Right lobe of liver (tissue), 4 donors: Measurements from ENCODE around the gene YTHDF1.

Source experiments
- POLR2A ChIP-seq: fragments of 450-650 bp; IDR thresholded peaks from one replicate; pipeline ENCODE4 v1.6.1; 2017; ENCODE audit warnings: antibody characterized with exemption, mild to moderate bottlenecking
- TF ChIP-seq, protein P1 (sequence below), 4 donors: fragments of 200-600 bp in 3 of 4; fragments of 450-650 bp in 1 of 4; IDR thresholded peaks; one replicate each; pipeline versions ENCODE4 v1.5.1 to v1.8.0; 2016 to 2022; ENCODE audit warnings: antibody characterized with exemption in 4 of 4, mild to moderate bottlenecking in 2 of 4
- donor health status: DM: no; HTN: no; CAD: no.
- donor health status: DM: no; HTN: no; CAD: no.
- donor health status: DM: no; HTN: yes; CAD: no.

DNA sequence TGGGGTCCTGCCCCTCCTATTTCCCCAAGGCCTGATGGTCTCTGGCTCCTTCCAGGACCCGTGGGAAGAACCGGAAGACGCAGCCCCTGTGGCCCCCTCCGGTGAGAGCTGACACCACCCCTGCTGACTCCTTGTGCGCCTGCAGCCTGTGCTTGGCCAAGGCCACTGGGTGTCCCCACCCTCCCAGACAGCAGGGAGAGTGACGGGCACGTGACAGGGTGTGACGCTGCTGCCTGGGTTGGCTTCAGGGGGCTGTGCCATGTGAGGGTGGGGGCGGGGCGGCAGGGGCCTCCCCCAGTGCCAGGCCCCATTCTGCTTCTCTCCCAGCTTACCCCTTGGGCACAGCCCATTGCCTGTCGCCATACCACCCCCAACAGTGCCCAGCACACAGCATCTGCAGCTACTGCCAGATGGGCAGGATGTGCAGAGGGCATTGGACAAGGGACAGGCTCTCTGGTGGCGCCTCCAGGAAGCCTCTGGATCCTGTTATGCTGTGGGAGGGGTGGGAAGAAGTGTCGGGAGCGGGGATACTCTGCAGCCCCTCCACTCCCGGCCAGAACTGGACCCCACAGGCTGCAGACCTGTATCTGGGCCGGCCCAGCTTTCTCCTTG is 22.7 kb upstream of the YTHDF1 start:
- TF ChIP-seq, protein P1, sequence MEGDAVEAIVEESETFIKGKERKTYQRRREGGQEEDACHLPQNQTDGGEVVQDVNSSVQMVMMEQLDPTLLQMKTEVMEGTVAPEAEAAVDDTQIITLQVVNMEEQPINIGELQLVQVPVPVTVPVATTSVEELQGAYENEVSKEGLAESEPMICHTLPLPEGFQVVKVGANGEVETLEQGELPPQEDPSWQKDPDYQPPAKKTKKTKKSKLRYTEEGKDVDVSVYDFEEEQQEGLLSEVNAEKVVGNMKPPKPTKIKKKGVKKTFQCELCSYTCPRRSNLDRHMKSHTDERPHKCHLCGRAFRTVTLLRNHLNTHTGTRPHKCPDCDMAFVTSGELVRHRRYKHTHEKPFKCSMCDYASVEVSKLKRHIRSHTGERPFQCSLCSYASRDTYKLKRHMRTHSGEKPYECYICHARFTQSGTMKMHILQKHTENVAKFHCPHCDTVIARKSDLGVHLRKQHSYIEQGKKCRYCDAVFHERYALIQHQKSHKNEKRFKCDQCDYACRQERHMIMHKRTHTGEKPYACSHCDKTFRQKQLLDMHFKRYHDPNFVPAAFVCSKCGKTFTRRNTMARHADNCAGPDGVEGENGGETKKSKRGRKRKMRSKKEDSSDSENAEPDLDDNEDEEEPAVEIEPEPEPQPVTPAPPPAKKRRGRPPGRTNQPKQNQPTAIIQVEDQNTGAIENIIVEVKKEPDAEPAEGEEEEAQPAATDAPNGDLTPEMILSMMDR (IDR thresholded peaks at IDR 0.05), result no peak
- TF ChIP-seq POLR2A, result no peak
